Endothelial cell of umbilical vein (primary cell): Measurements from ENCODE around the gene MCF2L. TPM values are rescaled to one million over a fixed set of nuclear protein-coding genes. Genes with fewer than 3 reads are reported as not detected.

Experiments used
- BruUV-seq: library from RNA; stranded (reverse); fragments of 400-500 nt; replicated peaks from 2 replicates; lab custom pipeline; 2021; lab: Mats Ljungman, UMichigan
- CTCF ChIA-PET: fragments of 300-600, 350-600 bp; sonication (Branson Sonifier 250); formaldehyde crosslinking; loops from one replicate; lab custom pipeline; 2021; ENCODE audit warnings: antibody characterized with exemption, inconsistent platforms; lab: Charles Lee
- POLR2A ChIA-PET: fragments of 300-600, 350-600 bp; sonication (Branson Sonifier 250); formaldehyde crosslinking; loops from one replicate; lab custom pipeline; 2021; ENCODE audit warnings: antibody characterized with exemption, inconsistent platforms; lab: Charles Lee
- DNase-seq: peaks from one replicate; pipeline ENCODE4 v3.0.0-alpha.2; 2011; ENCODE audit warnings: low read depth, low spot score
- FAIRE-seq: peaks from 2 replicates; lab custom pipeline; 2011; peaks lifted over from hg19 to GRCh38; lab: Jason Lieb, UNC
- H2AFZ ChIP-seq: 2 replicates; pipeline ENCODE4 v1.6.0; 2012; ENCODE audit warnings: low read depth, low read length, control low read depth, inconsistent platforms
- H3K27ac ChIP-seq: 2 replicates; pipeline ENCODE4 v1.5.1; 2011; ENCODE audit warnings: low read depth, mild to moderate bottlenecking, control low read depth, low read length, moderate library complexity; ENCODE audit not compliant: insufficient read depth
- H3K27me3 ChIP-seq, 2 experiments: 2 replicates each; pipeline versions ENCODE4 v1.6.0 to v1.6.1; 2011; ENCODE audit warnings: low read length in 2 of 2, mixed read lengths in 1 of 2; ENCODE audit not compliant: control insufficient read depth in 2 of 2, insufficient read depth in 2 of 2
- H3K36me3 ChIP-seq, 2 experiments: 2 replicates in 1 of 2; 3 replicates in 1 of 2; pipeline ENCODE4 v1.5.1; 2011; ENCODE audit warnings: low read length in 2 of 2, mild to moderate bottlenecking in 1 of 2, moderate library complexity in 1 of 2; ENCODE audit not compliant: control insufficient read depth in 2 of 2, insufficient read depth in 2 of 2; ENCODE audit errors: extremely low read depth in 1 of 2
- H3K4me1 ChIP-seq: 3 replicates; pipeline ENCODE4 v1.5.1; 2011; ENCODE audit warnings: mild to moderate bottlenecking, low read length; ENCODE audit not compliant: control insufficient read depth, insufficient read depth; ENCODE audit errors: extremely low read depth
- H3K4me2 ChIP-seq: 2 replicates; pipeline ENCODE4 v1.6.1; 2011; ENCODE audit warnings: low read length, control low read depth, mixed read lengths; ENCODE audit not compliant: insufficient read depth
- H3K4me3 ChIP-seq, 3 experiments: fragments of 200-600 bp in 1 of 3; sonication (generic), shearing (Covaris generic) in 1 of 3; replicated peaks in 1 of 3; 2 replicates each; pipeline ENCODE4 v1.5.1; 2011 to 2016; ENCODE audit warnings: control low read depth in 3 of 3, low read length in 3 of 3, mild to moderate bottlenecking in 2 of 3, inconsistent platforms in 1 of 3, low read depth in 1 of 3, moderate library complexity in 1 of 3; ENCODE audit not compliant: insufficient read depth in 1 of 3
- H3K79me2 ChIP-seq: 2 replicates; pipeline ENCODE4 v1.6.0; 2012; ENCODE audit warnings: low read length, inconsistent platforms; ENCODE audit not compliant: control insufficient read depth, insufficient read depth
- H3K9ac ChIP-seq: replicated peaks from 2 replicates; pipeline ENCODE3; 2011; ENCODE audit warnings: low read length, control low read depth; ENCODE audit not compliant: insufficient read depth; ENCODE audit errors: extremely low read depth
- H3K9me1 ChIP-seq: replicated peaks from 3 replicates; pipeline ENCODE4 v1.6.0; 2011; ENCODE audit warnings: mild to moderate bottlenecking, low read length; ENCODE audit not compliant: control insufficient read depth, insufficient read depth; ENCODE audit errors: extremely low read depth
- H3K9me3 ChIP-seq: replicated peaks from 2 replicates; pipeline ENCODE4 v1.5.1; 2012; ENCODE audit warnings: low read length, inconsistent platforms; ENCODE audit not compliant: control insufficient read depth, insufficient read depth
- H4K20me1 ChIP-seq: replicated peaks from 2 replicates; pipeline ENCODE3; 2011; ENCODE audit warnings: mild to moderate bottlenecking, low read length; ENCODE audit not compliant: control insufficient read depth, insufficient read depth; ENCODE audit errors: extremely low read depth
- CTCF ChIP-seq, 2 donors: IDR thresholded peaks; 1 replicate in 1 of 2; 2 replicates in 1 of 2; pipeline ENCODE4 v1.5.1; 2011; ENCODE audit warnings: low read length in 2 of 2, mild to moderate bottlenecking in 2 of 2, moderate library complexity in 2 of 2, control low read depth in 1 of 2, inconsistent platforms in 1 of 2, low read depth in 1 of 2; ENCODE audit not compliant: insufficient read depth in 1 of 2; ENCODE audit errors: extremely low read depth in 1 of 2
- EZH2 ChIP-seq: IDR thresholded peaks from 2 replicates; pipeline ENCODE4 v1.6.1; 2012; ENCODE audit warnings: borderline replicate concordance, low read depth, mild to moderate bottlenecking, moderate library complexity, low read length, inconsistent platforms; ENCODE audit not compliant: severe bottlenecking
- FOS ChIP-seq: IDR thresholded peaks from 2 replicates; pipeline ENCODE4 v1.6.1; 2011; ENCODE audit warnings: mild to moderate bottlenecking, low read length, moderate library complexity, borderline replicate concordance; ENCODE audit not compliant: insufficient read depth
- GATA2 ChIP-seq: IDR thresholded peaks from 2 replicates; pipeline ENCODE4 v1.7.0; 2011; ENCODE audit warnings: low read depth, mild to moderate bottlenecking, moderate library complexity, mixed read lengths, low read length; ENCODE audit not compliant: insufficient read length, insufficient read depth
- JUN ChIP-seq: IDR thresholded peaks from 2 replicates; pipeline ENCODE4 v1.6.1; 2011; ENCODE audit warnings: borderline replicate concordance, low read depth; ENCODE audit not compliant: insufficient read length, insufficient read depth
- MAX ChIP-seq: IDR thresholded peaks from 2 replicates; pipeline ENCODE4 v1.6.1; 2011; ENCODE audit not compliant: insufficient read depth, insufficient read length
- MYC ChIP-seq: IDR thresholded peaks from one replicate; pipeline ENCODE4 v1.6.1; 2011; ENCODE audit warnings: mild to moderate bottlenecking, low read depth, low read length
- POLR2A ChIP-seq: IDR thresholded peaks from 2 replicates; pipeline ENCODE4 v1.6.1; 2012; ENCODE audit warnings: low read depth, mild to moderate bottlenecking, control low read depth, low read length
- POLR2AphosphoS5 ChIP-seq: IDR thresholded peaks from 2 replicates; pipeline ENCODE4 v1.6.1; 2012; ENCODE audit warnings: low read depth, mild to moderate bottlenecking, control low read depth, low read length, moderate library complexity; ENCODE audit not compliant: insufficient read depth
- dilution Hi-C: fragments of 300-500 bp; cut with MboI; formaldehyde crosslinking; loops from one replicate; pipeline ENCODE4 v1.15.0; 2019; ENCODE audit warnings: low sequenced_read_pairs; ENCODE audit not compliant: extremely low pct_ligation_motif_present
- intact Hi-C: fragments of 100-400 bp; cut with micrococcal nuclease; formaldehyde crosslinking; loops from one replicate; pipeline ENCODE4 v1.10.0; 2022
- polyA plus RNA-seq, 4 experiments: library from polyadenylated mRNA; depleted of rRNA in 3 of 4; stranded (reverse) in 3 of 4; unstranded in 1 of 4; fragments of >200 nt; gene quantifications; 2 replicates each; pipeline versions ENCODE4 v1.2.1 to v1.2.3, GENCODE V29; 2011 to 2012; ENCODE audit warnings: missing spikeins in 1 of 4
- total RNA-seq: library from RNA; stranded (reverse); gene quantifications from 2 replicates; pipeline ENCODE4 v1.2.3, GENCODE V29; 2021

MCF2L gene
- total and polyA plus RNA-seq, 2 donors (not counting 3 experiments of a cell fraction or from before 2014, with no cell fraction given): 0.33 to 0.58 TPM

DNA sequence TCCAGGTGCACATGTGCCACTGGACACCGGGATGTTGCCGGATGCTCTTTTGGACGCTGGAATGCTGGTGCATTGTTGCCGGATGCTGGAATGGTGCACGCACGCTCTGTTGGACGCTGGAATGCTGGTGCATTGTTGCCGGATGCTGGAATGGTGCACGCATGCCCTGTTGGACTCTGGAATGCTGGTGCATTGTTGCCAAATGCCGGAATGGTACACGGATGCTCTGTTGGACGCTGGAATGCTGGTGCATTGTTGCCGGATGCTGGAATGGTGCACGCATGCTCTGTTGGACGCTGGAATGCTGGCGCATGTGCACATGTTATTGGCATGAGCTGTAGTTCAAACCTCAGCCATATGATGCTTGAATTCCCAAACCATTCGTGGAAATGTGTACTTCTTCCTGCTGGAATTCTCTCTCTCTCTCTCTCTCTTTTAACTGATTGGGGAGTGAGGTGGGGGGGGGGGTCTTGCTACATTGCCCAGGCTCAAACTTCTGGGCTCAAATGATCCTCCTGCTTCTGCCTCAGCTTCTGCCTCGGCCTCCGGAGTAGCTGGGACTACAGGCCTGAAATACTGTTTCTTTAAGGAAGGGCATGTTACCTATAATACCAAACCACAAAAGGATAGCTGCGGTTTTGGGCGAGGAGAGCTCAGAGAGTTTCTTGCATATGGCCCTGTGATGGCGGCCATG is 1.2 kb upstream of the MCF2L start:
- Histone ChIP-seq H3K27me3 (peaks cover 31 to 38% of the 10 kb centered on the region in 2 experiments), H3K9me3 (no peaks in the 10 kb centered on the region), H3K36me3 (no peaks in the 10 kb centered on the region), H3K27ac (no peak overlapping the region), H3K9me1 (no peaks in the 10 kb centered on the region), H4K20me1 (no peaks in the 10 kb centered on the region), H3K4me2 (no peak overlapping the region), H3K4me1 (no peaks in the 10 kb centered on the region), H2AFZ (no peak overlapping the region), H3K9ac (no peak overlapping the region), H3K4me3 (no peak overlapping the region), H3K79me2 (no peaks in the 10 kb centered on the region)
- no peak for FAIRE-seq
- ChIA-PET POLR2A (no interaction called here), CTCF (interaction anchor here (1.4 kb wide), 1 partner anchor 25 kb away, joined by 3 read pairs; no protein-coding TSS in a partner anchor)
- no TSS peak for BruUV-seq
- no peak for DNase-seq
- intact Hi-C loops: no loop called here
- dilution Hi-C loops: no loop called here
- TF ChIP-seq CTCF (IDR thresholded peaks at IDR 0.05; ENCODE audit: extremely low read depth in 1 of 2, insufficient read depth in 1 of 2, low read depth in 1 of 2, low read length in 2 of 2): no peak
- no peak for TF ChIP-seq EZH2
- no peak for TF ChIP-seq FOS
- TF ChIP-seq POLR2AphosphoS5: no peak
- no peak for TF ChIP-seq POLR2A
- no peak for TF ChIP-seq GATA2
- TF ChIP-seq MYC: no peak
- no peak for TF ChIP-seq JUN
- no peak for TF ChIP-seq MAX
